ENCODE measurements around the gene NLRC5.
"Not testable (repeated sequence)": the region's sequence is repeated elsewhere in the genome, so short reads cannot be mapped to it uniquely, and the experiment has no call there.

NLRC5 gene

DNA sequence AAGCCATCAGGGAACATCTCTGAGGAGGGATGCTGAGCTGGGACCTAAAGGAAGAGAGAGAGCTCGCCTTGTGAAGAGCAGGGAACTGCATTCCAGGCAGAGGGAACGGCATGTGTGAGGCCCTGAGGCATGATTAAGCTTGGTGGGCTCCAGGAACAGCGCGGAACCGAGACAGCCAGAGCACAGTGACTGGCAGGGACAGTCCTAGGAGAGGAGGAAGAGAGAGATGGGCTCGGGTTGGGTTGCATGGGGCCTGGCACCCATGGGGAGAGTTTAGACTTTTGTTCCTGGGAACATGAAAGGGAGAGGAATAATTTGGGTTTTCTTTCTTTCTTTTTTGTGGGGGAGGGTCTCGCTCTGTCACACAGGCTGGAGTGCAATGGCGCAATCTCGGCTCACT, 63.8 kb downstream of the NLRC5 start:
- no peak for DNase-seq

DNA sequence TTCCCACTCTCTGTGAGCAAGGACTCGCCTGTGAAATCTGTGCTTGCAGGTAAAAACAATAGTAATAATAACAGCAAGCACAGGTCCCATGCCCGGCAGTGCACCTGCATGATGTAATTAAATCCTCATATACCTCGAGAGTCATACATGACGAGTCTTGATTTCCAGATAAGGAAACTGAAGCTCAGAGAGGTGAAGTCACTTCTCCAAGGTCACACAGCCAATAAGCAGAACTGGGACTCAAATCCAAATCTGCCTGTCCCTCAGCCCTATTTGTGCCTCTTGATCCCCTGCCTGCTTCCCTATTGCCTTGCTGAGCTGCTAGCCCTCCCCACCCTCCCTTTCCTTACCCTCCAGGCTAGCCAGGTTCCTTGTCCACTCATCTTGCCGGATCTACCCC, 65.0 kb downstream of the NLRC5 start:
- no peak for DNase-seq

DNA sequence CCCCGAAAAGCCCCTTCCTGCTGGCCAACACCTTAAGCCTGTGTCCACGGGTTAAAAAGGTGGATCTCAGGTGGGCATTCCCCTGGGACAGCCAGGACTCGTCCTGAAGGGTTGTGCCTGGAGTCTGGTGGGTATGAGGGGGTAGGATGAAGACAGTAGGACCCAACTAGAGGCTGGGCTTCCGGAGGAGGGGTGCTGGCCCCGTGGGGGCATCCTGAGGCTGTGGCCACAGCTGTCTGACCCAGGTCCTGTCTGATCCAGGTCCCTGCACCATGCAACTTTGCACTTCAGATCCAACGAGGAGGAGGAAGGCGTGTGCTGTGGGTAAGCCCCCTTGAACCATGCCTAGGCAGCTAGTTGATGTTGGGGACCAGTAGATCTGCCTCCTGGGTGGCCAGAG, 65.4 kb downstream of the NLRC5 start:
- no peak for DNase-seq

DNA sequence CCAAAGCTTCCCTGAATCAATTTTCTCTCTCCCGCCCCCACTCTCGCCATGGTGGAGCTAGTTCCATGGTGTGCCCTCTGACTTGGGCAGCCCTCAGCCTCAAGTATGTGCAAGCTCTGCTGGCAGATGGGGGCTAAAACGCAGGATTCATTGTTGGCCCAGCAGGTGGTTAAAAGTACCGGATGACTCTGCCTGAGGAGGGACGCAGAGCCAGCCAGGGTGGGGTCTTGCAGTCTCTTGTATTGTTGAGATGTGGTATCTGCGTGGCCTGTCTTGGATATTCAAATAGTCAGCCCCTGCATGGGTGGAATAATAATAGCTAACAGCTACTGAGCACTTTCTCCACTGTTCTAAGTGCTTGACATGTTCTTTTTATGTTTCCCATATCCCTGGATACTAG, 66.3 kb downstream of the NLRC5 start:
- DNase-seq: no peak

DNA sequence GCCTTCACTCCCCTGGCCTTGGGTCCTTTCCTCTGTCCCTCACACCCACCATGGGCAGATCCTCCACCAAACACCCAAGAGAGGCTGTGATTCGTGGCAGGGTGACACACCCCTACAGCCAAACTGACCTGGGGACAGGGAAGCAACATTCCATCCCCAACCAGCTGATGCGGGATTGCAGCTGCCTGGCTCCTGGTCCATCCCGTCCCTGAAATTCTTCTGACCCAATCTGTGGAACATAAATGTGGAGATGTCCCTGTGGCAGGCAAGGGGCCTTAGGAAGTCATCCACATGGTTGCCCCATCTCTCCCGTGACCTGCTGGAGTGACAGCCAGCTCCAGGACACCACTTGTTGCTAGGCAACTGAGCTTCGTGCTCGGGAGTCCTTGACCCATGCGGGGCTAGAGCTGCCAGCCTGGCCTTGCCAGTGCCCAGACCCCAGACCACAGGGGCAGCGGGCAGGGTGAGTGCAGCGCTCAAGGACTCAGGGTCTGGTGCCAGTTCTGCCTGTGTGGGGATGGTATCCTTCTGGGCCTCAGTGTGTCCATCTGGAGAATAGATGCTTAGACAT, 69.0 kb downstream of the NLRC5 start:
- DNase-seq: no peak

DNA sequence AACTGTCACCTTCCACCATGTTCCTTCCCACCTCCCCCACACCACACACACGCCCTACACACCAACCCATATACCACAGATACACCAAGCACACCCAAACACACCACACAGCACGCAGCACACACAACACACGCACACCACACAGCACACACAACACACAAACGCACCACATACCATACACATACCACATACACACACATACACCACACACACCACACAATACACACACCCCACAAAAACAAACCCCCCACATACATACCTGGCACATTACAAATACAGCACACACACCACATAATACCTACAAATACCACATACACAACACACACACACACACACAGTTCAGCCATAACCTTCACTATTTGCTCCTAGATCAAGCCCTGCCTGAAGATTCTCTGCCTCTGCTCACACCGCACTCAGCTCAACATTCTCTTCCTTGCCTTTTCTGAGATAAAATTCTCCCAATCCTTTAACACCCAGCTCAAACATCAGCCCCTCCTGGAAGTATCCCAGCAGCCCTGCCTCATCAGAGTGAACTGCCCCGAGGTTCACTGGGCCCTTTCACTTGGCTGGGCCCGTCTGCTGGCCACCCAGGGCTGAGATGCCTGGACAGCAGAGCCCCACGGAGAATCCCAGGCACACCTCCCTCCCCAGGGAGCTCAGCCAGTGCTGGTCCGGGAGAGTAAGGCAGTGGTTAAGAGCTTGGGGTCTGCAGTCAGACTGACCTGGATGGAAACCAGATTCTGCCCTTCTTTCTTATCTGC, 71.1 kb downstream of the NLRC5 start:
- DNase-seq: no peak

DNA sequence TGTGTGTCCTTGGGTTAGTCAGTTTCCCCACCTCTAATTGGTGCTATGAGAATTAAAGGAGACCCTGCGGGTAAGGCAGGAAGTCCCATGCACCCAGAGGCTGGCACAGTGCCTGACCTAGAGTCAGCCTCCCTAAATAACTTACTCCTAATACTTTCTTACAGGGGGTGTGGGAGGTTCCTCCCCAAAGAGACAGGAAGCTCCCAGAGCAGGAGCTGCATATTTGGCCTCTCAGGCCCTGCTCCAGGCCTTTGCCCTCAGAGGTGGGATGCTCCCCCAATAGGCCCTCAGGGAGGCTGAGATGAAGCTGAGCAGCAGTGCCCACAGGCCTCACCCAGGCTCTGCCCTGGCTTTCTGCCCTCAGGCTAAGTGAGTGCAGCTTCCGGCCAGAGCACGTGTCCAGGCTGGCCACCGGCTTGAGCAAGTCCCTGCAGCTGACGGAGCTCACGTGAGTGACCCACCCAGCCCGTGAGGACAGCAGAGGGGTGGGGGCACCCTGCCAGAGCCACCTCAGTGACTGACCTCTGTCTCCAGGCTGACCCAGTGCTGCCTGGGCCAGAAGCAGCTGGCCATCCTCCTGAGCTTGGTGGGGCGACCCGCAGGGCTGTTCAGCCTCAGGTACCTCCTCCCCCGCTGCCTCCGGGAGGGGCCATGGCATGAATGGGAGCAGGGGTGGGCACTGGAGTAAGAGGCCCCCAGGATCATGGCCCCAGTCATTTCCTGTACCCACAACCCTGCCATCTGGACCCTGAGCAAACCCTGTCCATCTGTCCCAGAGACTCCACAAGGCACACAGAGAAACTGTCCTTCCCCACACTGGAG, 71.9 kb downstream of the NLRC5 start:
- no peak for DNase-seq

DNA sequence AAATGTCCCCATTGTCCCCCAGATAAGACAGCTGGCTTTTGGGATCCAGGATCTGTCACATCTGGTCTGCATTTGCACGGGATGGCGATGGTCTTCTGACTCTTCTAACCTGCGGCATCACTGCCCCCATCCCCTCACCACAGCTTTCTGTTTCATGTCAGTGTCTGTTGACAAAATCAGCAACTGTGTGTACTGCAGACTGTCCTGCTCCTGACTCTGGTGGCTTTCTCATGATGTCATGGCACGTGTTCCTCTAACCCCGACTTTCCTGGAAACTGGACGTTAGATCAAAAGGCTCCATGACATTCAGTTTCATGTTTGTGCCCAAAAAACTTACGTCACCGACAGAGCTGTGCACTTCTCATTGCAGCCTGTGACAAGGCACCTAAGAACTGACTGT, 73.0 kb downstream of the NLRC5 start:
- DNase-seq: no peak

DNA sequence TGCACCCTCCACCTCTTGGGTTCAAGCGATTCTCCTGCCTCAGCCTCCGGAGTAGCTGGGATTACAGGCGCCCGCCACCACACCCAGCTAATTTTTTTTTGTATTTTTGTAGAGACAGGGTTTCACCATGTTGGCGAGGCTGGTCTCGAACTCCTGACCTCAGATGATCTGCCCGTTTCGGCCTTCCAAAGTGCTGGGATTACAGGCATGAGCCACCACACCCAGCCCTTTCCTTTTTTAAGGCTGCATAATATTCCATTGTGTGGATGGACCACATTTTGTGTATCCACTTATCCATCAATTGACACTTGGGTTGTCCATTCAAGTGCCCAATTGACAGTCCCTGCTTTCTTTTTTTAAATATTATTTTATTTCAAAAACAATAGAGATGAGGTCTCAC, 73.8 kb downstream of the NLRC5 start:
- not testable (repeated sequence) for DNase-seq

DNA sequence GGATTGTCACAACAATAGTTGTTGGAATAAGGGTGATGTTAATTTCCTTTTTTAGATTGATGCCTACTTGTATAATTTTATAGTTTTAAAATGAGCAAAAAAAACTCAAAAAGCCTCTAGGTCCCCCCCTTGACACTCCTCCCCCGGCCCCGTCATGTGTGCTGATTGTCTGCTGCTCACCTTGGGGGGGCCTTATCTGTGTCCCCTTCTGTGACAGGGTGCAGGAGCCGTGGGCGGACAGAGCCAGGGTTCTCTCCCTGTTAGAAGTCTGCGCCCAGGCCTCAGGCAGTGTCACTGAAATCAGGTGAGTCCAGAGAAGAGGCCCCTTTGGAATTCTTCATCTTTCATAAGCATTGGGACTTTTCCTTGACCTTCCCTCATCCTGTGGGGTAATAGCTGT, 75.6 kb downstream of the NLRC5 start:
- no peak for DNase-seq

DNA sequence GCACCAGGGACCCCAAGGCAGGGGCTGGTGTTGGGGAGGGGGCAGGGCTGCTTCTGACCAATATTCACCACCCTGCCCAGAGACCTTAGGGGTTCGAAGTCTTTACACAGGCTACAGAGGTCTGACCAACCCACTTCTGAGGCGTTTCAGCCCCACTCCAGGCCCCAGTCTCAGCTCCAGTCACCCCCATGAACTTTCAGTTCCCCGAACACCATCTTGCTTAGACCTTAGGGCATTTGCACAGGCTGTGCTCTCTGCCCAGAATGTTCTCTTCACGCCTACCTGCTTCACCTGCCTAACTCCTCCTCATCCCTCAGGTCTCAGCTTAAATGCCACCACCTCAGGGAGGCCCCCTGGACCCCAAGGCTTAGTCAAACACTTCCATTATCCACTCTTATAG, 77.3 kb downstream of the NLRC5 start:
- no peak for DNase-seq

DNA sequence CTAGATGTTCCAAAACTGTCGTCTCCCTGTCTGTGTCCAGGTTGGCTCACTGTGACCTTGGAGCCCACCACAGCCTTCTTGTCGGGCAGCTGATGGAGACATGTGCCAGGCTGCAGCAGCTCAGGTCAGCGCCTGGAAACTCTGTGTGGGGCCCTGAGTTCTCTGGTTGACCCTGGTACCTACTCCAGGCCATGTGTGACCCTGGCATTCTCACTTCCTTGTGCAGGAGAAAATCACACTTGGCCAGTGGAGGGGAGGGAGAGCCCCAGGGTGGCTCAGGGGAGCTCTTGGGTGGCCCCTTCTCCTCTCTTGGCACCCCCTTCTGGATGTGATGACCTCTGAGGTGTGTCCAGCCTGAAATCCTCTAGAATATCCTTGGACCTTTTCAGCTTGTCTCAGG, 78.0 kb downstream of the NLRC5 start:
- no peak for DNase-seq

DNA sequence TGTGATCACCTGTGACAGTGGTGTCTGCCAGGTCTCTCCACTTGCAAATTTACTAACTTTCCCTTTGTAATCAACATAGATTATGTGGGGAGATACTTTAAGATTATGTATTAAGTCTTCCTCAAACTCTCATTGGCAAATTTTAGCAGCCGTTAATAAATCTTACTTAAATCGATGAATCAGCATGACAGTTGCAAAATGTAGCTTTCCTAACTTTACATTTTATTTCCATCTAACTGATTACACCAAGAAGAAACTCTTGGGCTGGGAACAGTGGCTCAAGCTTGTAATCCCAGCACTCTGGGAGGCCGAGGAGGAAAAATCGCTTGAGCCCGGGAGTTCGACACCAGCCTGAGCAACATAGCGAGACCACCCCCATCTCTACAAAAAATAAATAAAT, 79.7 kb downstream of the NLRC5 start:
- no peak for DNase-seq

DNA sequence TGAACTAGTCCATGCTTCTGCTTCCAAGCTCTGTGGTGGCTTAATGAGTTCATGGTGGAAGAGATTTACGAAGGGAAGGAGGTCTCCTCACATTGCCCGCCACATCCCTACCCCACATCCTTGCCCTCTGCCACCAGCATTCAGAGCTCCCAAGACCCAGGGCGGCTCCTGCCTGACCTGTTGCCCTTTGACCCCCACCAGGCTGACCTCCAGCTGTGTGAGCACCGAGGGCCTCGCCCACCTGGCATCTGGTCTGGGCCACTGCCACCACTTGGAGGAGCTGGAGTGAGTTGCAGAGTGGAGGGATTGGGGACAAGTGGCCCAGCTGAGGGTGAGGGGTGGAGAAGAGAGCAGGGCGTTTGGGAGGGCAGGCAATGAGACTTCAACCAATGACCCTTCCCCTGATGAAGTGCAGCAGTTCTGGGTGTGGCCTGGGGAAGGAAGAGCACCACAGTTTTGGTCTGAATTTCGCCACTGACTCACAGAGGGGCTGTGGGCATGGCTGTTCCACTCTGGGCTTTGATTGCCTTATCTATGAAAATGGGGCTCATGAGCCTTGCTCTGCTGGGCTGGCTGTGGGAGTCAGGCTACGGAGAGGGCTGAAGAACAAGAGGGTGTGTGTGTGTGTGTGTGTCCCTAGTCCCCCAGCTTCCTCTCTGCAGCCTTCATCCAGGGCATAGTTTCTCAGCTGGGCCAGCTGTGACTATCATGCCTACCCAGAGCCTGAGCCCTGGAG, 80.4 kb downstream of the NLRC5 start:
- no peak for DNase-seq

DNA sequence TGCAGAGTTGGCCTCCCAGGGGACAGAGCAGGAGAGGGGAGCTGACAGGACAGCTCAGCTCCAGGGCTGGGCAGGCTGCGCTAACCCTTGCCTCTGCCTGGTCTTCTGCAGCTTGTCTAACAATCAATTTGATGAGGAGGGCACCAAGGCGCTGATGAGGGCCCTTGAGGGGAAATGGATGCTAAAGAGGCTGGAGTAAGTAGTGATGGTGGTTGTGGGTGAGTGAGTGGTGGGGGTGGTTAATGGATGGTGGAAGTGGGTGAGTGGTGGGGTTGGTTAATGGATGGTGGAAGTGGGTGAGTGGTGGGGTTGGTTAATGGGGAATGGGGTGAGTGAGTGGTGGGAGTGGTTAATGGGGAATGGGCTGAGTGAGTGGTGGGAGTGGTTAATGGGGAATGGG, 81.1 kb downstream of the NLRC5 start:
- no peak for DNase-seq

DNA sequence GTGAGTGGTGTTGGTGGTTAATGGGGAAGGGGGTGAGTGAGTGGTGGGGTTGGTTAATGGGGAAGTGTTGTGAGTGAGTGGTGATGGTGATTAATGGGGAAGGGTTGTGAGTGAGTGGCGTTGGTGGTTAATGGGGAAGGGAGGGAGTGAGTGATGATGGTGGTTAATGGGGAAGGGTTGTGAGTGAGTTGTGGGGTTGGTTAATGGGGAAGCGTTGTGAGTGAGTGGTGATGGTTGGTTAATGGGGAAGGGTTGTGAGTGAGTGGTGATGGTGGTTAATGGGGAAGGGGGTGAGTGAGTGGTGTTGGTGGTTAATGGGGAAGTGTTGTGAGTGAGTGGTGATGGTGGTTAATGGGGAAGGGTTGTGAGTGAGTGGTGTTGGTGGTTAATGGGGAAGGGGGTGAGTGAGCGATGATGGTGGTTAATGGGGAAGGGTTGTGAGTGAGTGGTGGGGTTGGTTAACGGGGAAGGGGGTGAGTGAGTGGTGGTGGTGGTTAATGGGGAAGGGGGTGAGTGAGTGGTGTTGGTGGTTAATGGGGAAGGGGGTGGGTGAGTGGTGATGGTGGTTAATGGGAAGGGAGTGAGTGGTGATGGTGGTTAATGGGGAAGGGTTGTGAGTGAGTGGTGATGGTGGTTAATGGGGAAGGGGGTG, 81.8 kb downstream of the NLRC5 start:
- not testable (repeated sequence) for DNase-seq

DNA sequence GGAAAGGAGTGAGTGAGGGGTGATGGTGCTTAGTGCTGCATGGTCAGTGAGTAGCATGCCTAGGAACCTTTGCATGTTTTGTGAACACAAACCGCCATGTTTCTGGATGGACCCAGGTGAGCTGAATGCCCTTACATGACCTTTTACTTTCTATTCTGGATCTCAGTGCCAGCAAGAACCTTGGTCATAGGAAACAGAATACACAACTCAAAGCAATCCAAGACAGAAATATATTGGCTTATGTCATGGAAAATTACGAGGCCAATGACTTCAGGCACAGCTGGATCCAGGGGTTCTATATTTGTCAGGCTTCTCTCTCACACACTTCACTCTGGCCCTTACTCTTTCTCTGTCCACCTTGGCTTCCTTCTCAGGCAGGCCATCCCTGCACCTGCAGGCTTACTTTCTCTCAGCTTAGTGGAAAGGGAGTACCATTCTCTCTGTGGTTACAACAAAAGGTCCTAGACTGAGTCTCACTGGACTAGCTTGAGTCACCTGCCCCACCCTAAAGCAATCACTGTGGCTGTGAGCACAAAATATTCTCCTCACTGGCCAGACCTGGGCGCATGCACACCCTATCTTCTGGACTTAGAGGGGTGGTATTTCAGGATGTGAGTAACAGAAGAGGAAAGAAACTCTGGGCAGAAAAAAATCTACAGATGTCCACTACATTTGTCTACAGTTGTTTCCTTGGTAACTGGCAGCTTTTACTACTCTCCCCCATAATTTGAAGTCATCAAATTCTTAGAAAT, 82.7 kb downstream of the NLRC5 start:
- DNase-seq: no peak

DNA sequence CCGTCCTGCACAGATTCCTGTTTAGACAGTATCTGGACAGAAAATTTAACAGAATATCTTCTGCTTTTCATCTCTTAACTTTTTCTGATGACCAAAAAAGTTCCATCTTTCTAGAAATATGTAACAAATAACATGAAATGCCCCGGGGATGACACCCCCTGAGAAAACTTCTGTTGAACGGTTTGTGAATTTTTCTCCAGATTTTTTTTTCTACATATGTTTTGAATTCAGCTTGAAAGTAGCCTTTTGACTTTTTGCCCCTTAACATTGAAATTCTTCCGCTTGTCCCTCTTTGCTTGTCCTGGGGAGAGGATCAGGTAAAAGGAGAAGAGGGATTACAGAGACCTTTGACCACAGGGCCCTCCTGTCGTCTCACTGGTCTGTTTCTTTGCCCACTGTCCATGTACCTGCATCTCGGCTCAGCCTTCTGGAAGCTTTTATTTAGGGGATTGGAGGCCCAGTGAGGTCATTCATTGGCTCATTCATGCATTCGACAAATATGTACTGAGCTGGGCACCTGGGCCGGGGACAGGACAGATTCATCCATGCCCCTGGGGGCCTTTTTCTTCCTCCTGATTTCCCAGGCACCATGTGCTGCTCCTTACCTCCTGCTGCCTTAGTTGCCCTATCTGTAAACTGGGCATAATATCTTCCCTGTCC, 83.4 kb downstream of the NLRC5 start:
- no peak for DNase-seq

DNA sequence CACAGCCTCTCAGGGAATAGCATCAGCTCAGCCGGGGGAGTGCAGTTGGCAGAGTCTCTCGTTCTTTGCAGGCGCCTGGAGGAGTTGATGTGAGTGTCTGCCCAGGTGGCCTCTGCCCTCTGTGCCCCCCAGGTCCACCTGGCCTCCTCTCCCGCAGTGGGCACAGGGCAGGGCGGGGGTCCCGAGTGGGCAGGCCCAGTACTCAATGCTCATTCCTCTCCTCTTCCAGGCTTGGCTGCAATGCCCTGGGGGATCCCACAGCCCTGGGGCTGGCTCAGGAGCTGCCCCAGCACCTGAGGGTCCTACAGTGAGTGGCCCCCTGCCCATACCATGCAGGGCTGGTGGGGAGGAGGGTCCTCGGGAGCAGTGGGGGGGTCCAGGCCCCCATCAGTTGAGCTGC, 88.4 kb downstream of the NLRC5 start:
- no peak for DNase-seq

DNA sequence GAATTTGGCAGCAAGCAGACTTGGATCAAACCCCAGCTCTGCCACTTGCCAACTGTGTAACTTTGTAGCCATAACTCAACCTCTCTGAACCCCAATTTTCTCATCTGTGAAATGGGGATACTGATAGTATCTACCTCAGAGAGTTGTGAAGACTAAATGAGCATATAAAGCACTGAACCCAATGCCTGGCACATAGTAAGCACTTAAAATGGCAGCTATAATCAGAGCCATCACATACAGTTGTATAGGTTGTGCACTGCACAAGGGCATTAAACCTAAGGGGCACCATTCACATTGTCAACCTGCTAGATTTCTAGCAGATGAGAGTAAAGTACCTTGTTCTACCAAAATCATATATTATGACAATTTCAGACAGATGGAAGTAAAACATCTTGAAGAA, 92.4 kb downstream of the NLRC5 start:
- DNase-seq: no peak

DNA sequence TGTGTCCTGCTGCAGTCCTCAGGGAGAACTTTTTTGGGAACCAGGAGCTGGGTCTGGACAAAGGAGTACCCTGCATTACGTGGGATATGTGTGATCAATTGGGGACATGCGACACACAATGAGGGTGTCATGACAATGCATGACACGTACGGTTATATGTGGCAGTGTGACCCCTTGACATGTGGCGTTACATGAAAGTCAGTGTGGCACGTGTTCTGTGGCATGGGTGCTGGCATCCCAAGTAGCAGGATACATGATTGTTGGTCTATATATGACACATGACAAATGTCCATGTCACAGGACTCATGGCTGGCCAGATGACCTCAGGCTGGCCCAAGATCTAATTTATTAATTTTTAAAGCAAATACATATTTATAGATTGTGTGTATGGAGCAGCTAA, 93.3 kb downstream of the NLRC5 start:
- DNase-seq: no peak
